ENCODE measurements around the gene SLAMF6. TPM values are rescaled to one million over a fixed set of nuclear protein-coding genes. Genes with fewer than 3 reads are reported as not detected.
"Not testable (repeated sequence)": the region's sequence is repeated elsewhere in the genome, so short reads cannot be mapped to it uniquely, and the experiment has no call there.

SLAMF6 gene
- total RNA-seq, 4 donors from 2014 or later, result 0.23 to 2.7 (median 1.1) TPM

- intact Hi-C loops (cut with DNase I; ENCODE audit: low total_unique reads), result no loop called here
- 48 to 69% methylated on average over 2 of the region's 2 CpGs for WGBS, 2 donors
- H3K4me3 ChIP-seq (ENCODE audit: low read depth, poor library complexity, severe bottlenecking), result no peak overlapping the region
- no peak for DNase-seq (ENCODE audit: low spot score in 2 of 2)
- TF ChIP-seq, protein P1, sequence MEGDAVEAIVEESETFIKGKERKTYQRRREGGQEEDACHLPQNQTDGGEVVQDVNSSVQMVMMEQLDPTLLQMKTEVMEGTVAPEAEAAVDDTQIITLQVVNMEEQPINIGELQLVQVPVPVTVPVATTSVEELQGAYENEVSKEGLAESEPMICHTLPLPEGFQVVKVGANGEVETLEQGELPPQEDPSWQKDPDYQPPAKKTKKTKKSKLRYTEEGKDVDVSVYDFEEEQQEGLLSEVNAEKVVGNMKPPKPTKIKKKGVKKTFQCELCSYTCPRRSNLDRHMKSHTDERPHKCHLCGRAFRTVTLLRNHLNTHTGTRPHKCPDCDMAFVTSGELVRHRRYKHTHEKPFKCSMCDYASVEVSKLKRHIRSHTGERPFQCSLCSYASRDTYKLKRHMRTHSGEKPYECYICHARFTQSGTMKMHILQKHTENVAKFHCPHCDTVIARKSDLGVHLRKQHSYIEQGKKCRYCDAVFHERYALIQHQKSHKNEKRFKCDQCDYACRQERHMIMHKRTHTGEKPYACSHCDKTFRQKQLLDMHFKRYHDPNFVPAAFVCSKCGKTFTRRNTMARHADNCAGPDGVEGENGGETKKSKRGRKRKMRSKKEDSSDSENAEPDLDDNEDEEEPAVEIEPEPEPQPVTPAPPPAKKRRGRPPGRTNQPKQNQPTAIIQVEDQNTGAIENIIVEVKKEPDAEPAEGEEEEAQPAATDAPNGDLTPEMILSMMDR (IDR thresholded peaks at IDR 0.05), result no peak
- TF ChIP-seq POLR2A (IDR thresholded peaks at IDR 0.05), result no peak
Observed at GRCh38 chr1:160504651-160505050, 18.4 kb downstream of the SLAMF6 start.

DNA sequence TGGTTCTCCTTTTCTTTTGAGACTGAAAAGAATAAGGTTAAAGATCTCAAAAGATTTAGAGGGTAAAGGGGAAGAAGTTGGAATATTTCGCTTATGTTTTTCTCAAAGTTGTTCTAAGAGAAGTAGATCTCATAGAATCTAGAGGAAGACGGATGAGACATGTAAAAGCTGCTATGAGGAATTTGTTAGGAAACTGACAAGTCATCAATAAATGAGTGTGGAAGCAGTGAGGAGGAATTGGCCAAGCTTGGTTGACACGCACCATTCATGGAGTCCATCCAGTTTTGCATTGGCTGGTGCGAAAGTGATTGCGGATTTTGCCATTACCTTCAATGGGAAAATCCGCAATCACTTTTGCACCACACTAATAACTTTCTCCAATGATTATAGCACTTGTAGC is 20.0 kb downstream of the SLAMF6 start:
- 92% methylated on average over 6 of the region's 6 CpGs for WGBS, 2 donors
- H3K4me3 ChIP-seq (ENCODE audit: low read depth, poor library complexity, severe bottlenecking), result no peak overlapping the region
- DNase-seq (ENCODE audit: low spot score in 2 of 2), result no peak
- TF ChIP-seq POLR2A (IDR thresholded peaks at IDR 0.05), result no peak
- TF ChIP-seq, protein P1 (IDR thresholded peaks at IDR 0.05), result no peak
- intact Hi-C loops (cut with DNase I; ENCODE audit: low total_unique reads), result no loop called here

- H3K4me3 ChIP-seq (ENCODE audit: low read depth, poor library complexity, severe bottlenecking), result no peak overlapping the region
- DNase-seq (ENCODE audit: low spot score in 2 of 2), result no peak
- 44 to 61% methylated on average over 1 of the region's 1 CpG for WGBS, 2 donors
- TF ChIP-seq, protein P1 (IDR thresholded peaks at IDR 0.05), result no peak
- TF ChIP-seq POLR2A (IDR thresholded peaks at IDR 0.05), result no peak
- intact Hi-C loops (cut with DNase I; ENCODE audit: low total_unique reads), result no loop called here
Observed at GRCh38 chr1:160500321-160500990, 22.6 kb downstream of the SLAMF6 start.

DNA sequence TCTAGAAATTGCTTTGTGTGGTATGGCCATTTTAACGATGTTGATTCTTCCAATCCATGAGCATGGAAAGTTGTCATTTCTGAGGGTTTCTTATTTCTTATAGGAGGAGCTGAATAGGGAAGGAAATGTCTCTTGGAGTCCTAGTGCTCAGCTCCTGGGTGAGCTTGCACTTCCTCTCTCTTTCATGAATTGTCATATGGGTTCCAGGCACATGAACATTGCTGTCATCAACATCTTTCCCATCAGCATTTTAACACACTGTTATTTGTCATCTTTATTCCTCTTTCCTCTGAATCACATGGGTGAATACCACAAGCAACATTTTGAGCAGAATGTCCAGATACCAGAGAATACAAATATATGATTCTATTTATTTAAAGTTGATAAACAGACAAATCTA is 23.4 kb downstream of the SLAMF6 start:
- WGBS, 2 donors, result 72 to 74% methylated on average over 1 of the region's 1 CpG
- intact Hi-C loops (cut with DNase I; ENCODE audit: low total_unique reads), result no loop called here
- peak in 1 of 2 donors; percentile 15 for DNase-seq (ENCODE audit: low spot score in 2 of 2)
- no peak for TF ChIP-seq POLR2A (IDR thresholded peaks at IDR 0.05)
- TF ChIP-seq, protein P1 (IDR thresholded peaks at IDR 0.05), result no peak
- H3K4me3 ChIP-seq (ENCODE audit: low read depth, poor library complexity, severe bottlenecking), result no peak overlapping the region

DNA sequence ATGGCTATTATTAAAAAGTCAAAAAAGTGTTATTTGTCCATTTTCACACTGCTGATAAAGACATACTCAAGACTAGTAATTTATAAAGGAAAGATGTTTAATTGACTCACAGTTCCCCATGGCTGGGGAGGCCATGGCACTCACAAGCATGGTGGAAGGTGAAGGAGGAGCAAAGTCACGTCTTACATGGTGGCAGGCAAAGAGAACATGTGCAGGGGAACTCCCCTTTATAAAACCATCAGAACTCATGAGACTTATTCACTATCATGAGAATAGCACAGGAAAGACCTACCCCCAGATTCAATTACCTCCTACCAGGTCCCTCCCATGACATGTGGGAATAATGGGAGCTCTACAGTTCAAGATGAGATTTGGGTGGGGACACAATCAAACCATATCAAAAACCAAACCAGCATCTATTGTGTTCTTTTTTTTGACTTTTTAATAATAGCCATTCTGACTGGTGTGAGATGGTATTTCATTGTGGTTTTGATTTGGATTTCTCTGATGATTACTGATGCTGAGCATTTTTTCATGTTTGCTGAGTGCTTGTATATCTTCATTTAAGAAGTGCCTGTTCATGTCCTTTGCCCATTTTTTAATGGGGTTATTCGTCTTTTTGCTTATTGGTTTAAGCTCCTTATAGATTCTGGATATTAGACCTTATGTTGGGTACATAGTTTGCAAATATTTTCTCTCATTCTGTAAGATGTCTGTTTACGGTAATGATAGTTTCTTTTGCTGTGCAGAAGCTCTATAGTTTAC is 24.6 kb downstream of the SLAMF6 start:
- 78 to 81% methylated on average over 3 of the region's 3 CpGs for WGBS, 2 donors
- DNase-seq (ENCODE audit: low spot score in 2 of 2); H3K4me3 ChIP-seq (ENCODE audit: low read depth, poor library complexity, severe bottlenecking); intact Hi-C loops (cut with DNase I; ENCODE audit: low total_unique reads): not testable (repeated sequence)

DNA sequence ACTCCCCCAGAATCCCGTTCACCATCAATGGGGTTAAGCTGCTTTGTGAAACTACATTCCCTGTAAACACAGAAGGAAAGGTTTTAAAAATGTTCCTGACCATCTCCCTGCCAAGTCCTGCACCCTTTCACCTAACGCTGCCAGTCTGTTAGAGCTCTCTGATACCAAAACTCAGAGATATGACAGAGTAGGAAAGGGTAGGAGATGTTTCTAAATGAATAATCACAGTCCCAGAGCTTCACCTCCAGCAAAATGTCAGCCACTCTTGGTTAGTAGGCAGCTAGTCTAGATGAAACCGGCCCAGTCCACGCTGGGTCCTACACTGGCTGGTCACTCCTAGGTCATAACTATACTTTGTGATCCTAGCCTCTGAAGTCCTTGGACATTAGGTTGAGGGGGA is 26.7 kb downstream of the SLAMF6 start:
- TF ChIP-seq, protein P1 (IDR thresholded peaks at IDR 0.05), result no peak
- no peak for TF ChIP-seq POLR2A (IDR thresholded peaks at IDR 0.05)
- 84 to 95% methylated on average over 4 of the region's 4 CpGs for WGBS, 2 donors
- H3K4me3 ChIP-seq (ENCODE audit: low read depth, poor library complexity, severe bottlenecking), result no peak overlapping the region
- DNase-seq (ENCODE audit: low spot score in 2 of 2), result no peak
- intact Hi-C loops (cut with DNase I; ENCODE audit: low total_unique reads), result no loop called here

Measured in lower leg skin (tissue), 4 donors.